PC-9 (cell line): Measurements from ENCODE around the gene TENT5C.

ENCODE experiments used
- EZH2 ChIP-seq: fragments of 200-600 bp; sonication (generic); IDR thresholded peaks from 2 replicates; pipeline ENCODE4 v1.8.0; 2017; ENCODE audit warnings: antibody characterized with exemption, low read depth
- TF ChIP-seq, protein P1 (sequence below): fragments of 200-600 bp; sonication (generic); conservative IDR thresholded peaks from 2 replicates; pipeline ENCODE4 v1.6.1; 2017; ENCODE audit warnings: mixed run types, antibody characterized with exemption, mild to moderate bottlenecking, moderate library complexity

DNA sequence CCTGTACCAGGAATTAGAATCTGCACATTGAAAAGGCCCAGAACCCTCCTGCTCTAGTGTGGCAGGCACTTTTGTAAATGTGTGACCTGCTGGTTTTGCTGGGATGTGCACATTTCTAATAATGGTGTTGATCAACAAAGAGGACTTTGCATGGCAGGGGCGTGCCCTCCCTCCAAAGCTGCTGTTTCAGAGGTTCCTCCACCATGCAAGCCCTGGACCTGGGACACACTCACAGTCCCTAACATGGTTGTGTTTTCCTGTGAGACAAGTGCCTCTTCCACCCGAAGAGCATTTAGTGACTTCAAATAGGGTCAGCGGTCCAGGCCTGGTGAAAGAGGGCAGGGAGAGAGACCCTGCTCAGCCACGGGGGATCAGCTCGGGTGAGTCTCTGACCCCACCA is 28.1 kb downstream of the TENT5C start:
- TF ChIP-seq, protein P1, sequence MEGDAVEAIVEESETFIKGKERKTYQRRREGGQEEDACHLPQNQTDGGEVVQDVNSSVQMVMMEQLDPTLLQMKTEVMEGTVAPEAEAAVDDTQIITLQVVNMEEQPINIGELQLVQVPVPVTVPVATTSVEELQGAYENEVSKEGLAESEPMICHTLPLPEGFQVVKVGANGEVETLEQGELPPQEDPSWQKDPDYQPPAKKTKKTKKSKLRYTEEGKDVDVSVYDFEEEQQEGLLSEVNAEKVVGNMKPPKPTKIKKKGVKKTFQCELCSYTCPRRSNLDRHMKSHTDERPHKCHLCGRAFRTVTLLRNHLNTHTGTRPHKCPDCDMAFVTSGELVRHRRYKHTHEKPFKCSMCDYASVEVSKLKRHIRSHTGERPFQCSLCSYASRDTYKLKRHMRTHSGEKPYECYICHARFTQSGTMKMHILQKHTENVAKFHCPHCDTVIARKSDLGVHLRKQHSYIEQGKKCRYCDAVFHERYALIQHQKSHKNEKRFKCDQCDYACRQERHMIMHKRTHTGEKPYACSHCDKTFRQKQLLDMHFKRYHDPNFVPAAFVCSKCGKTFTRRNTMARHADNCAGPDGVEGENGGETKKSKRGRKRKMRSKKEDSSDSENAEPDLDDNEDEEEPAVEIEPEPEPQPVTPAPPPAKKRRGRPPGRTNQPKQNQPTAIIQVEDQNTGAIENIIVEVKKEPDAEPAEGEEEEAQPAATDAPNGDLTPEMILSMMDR = no peak
- no peak for TF ChIP-seq EZH2
